SH-SY5Y (cell line): Measurements from ENCODE around the gene F11.

Experiments used
- GATA2 ChIP-seq: IDR thresholded peaks from 2 replicates; pipeline ENCODE4 v1.6.1; 2011; ENCODE audit warnings: mild to moderate bottlenecking, low read depth, low read length
- GATA3 ChIP-seq: IDR thresholded peaks from 2 replicates; pipeline ENCODE4 v1.6.1; 2011; ENCODE audit warnings: low read depth, mild to moderate bottlenecking, low read length, moderate library complexity

The F11 gene

DNA sequence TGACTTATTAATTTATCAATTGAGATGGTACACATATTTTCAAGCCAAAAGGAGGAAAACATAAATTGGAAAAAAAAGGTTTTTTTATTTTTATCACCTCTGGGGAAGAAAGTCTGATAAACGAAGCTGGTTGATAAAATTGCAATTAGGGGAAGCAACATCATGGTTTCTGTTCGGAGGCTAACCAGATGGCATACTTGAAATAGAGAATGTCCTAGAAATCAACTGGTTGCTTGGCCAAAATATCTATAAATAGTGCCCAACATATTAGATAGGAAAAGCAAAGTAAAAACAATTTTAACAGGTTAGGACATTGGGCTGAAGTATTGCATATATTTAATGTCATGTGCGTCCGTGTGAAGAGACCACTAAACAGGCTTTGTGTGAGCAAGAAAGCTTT is 24.4 kb upstream of the F11 start:
- TF ChIP-seq GATA3 (no peak), GATA2 (no peak)

DNA sequence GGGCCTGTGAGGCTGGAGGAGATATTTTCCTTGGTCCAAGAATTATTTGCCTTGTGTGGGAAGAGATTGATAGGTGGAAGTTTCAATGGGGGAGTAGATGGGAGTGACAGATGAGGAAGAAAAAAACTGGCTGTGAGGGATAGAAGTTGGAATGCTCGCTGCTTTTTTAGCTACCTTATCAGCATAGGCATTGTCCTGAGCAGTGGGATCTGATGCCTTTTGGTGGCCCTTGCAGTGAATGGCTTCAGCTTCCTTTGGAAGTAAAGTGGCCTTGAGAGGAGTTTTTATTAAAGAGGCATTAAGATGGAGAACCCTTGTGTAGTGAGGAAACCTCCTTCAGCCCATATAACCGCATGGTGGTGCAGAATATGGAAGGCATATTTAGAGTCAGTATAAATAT is 22.7 kb upstream of the F11 start:
- TF ChIP-seq GATA3 = no peak
- no peak for TF ChIP-seq GATA2

DNA sequence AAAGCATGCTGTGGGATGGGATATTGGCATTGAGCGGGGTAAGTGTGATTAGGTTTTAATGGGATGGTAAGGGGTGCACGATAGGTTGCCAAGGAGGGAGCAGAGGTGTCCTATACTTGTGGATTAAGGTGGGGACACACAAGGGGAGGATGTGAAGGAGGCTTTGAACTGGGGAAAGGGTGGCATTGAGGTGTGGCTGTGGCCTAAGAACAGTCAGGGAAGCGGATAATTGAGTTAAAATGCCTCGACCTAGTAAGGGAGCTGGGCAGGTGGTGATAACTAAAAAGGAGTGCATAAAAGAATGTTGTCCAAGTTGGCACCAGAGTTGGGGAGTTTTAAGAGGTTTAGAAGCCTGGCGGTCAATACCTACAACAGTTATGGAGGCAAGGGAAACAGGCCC is 21.2 kb upstream of the F11 start:
- no peak for TF ChIP-seq GATA2
- no peak for TF ChIP-seq GATA3

DNA sequence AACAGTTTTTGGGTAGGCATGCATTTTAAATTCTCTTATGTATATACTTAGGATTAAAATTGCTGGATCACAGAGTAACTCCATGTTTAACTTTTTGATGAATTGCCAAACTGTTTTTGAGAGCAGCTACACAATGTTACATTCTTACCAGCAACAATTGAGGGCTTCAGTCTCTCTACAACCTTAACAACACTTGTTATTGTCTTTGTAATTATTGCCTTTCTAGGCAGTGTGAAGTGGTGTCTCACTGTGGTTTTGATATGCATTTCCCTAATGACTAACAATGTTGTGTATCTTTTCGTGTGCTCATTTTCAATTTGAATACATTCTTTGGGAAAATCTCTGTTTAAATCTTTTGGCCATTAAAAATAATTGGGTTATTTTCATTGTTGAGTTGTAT is 17.3 kb upstream of the F11 start:
- TF ChIP-seq GATA3 (no peak), GATA2 (no peak)

DNA sequence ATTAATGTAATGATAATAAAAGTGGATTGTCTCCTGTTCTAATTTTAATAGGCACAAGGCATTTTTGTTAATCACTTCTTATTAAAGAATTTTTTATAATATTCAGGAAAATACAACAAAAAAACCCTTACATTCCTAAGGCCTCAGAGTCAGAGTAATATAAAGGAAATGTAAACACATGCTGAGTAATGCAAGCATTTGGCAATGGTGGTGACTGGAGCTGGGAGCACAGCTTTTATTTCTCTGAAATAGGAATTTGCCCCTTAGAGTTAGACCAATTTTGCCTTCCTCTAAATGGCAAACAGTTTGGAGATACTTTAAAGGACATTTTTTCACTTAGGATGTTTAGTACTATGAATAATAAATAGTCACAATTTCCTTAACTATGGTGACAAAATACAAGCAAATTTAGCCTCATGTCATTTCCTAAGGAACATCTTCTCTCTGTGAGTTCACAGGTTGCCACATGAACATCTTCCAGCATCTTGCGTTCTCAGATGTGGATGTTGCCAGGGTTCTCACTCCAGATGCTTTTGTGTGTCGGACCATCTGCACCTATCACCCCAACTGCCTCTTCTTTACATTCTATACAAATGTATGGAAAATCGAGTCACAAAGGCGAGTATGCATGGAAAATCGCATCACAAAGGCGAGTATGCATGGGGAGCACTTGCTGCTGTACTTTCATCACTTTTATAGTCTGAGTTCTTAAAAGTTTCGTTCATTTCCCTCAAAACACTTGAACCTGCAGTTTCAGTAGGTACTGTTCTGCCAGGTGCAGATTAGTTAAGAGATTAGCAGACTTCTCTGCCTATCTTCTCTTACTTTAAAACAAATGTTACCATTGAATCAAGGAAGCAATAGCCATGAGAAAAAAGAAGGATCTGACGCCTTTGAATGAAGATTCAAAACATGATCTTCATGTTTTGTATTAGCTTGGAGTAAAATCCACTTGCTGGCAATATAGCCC is 15.9 kb upstream of the F11 start:
- no peak for TF ChIP-seq GATA2
- TF ChIP-seq GATA3 = no peak

DNA sequence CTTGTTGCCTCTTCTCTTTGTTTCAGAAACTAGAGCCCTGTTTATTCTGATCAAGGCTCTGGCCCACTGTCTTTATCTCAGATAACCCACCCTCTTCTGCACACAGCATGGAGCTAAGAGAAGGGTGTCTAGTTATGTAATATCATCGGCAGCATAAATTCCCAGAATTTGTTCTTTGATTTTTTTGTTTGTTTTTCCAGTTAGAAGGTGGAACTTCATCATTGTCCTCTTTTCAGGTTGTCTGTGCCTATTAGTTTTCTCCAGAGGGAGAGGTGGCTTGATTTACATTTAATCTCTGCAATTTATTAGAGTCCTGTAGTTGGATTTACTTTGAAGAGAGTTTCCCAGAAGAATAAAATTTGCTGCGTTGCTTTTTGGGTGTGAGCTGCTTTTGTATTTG is 15.2 kb upstream of the F11 start:
- TF ChIP-seq GATA3 (no peak), GATA2 (no peak)

DNA sequence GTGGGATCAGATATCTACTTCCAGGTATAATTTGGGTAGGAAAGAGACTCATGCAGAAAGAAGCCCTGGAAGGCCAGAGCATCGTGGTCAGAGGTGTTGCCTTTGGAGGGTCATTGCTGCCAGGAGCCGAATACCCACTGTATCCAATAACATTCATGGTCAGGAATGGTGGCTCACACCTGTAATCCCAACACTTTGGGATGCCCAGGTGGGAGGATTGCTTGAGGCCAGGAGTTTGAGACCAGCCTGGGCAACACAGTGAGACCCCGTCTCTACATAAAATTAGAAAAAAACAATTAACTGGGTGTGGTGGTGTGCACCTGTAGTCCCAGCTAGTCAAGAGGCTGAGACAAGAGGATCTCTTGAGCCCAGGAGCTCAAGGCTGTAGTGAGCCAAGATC is 10.9 kb upstream of the F11 start:
- TF ChIP-seq GATA3 = no peak

DNA sequence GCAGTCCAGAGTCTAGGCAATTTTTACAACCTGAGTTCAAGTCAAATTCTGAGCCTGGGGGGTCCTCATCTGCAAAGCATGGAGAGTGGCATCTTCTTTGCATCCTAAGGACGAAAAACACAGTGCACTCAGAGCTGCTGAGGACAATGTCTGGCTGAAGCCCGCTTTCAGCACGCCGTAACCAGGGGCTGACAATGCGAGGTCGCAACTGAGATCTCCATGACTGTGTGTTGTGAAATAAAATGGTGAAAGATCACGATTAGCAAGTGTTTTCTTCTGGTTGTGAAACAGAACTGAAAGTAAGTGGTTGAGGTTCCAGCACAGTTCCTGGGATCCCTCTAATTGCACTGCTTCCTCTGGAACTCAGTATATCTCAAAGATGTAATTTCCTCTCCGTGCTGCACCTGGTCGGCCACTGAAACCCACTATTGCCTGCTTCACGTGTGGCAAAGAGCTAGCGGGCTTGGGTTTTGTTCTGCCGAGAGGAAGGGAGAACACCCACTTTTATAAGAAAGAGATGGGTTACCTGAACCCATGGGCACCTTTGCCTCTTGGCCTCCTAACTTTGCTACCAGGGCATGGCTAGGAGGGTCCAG is 7.7 kb upstream of the F11 start:
- TF ChIP-seq GATA3 (no peak), GATA2 (no peak)

DNA sequence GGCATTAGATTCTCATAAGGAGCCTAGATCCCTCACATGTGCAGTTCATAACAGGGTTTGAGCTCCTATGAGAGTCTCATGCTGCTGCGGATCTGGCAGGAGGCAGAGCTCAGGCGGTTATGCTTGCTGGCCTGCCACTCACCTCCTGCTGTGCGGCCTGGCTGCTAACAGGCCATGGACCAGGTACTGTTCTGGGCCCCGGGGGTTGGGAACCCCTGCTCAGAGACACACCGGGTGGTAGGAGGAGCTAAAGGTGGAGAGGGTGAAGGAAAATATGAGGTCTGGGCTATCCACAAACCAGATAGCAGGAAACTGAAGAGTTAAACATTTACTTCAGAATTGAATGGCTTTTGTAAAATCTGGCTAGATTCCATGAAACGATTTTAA is 5.9 kb upstream of the F11 start:
- TF ChIP-seq GATA2 = no peak
- TF ChIP-seq GATA3 = no peak

DNA sequence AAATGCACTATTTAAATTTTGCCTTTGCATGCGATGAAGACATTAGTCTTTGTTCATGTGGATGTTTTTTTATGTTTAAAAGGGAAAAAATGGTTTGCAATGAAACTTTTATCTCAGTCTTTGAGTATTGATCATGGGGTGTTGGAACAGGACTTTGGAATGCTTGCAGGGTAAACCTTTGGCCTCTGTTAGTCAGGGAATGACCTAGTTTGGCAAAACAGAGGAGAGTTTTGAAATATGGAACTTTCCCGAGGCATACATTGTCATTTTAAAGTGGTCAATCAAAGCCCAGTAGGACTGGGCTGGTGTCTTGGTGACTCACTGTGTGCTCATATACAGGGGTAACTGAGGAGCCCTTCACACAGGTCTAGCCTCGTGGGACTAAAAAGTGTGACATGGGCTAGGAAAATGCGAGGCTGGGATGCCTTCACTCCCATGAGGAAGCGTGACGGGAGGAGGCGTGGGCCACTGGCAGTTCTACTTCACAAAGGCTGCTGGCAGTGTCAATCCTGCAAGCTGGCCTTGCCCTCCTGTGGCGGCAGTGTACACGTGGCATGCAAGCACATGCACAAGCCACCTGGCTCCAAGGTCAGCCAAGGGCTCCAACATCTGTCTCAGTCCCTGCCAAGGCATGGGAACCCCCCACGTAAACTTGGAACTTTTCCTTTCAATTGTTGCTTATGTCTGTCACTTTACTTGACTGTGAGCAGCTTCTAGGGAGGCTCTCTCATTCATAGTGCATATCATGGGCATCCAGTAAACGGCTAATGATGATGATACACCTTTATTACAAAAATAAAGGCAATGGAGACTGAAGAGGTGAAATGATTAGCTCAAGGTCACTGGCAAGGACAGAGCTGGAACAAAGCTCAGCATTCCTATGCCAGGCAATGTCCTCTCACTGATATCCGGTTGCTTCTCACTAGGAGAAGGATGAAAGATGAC is 5.2 kb upstream of the F11 start:
- no peak for TF ChIP-seq GATA2
- no peak for TF ChIP-seq GATA3

DNA sequence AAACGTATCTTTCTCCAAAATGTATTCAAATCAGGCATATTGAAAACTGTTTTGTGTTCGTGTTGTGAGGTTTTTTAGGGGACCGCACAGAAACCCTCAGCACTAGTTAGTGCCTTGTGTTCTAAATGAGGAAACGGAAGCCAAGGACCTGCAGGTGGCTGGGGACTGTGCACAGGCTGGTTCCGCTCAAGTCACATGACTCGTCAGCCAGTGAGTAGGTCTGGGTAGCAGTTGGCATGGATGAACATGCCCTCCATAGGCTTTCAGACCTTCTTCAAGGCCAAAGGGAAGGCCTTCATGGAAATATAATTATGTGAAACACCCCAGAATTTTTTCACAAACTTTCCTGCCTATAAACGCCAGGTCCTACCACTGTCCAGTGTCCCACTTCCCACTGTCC is 1.3 kb upstream of the F11 start:
- TF ChIP-seq GATA3 = no peak
- TF ChIP-seq GATA2 = no peak

DNA sequence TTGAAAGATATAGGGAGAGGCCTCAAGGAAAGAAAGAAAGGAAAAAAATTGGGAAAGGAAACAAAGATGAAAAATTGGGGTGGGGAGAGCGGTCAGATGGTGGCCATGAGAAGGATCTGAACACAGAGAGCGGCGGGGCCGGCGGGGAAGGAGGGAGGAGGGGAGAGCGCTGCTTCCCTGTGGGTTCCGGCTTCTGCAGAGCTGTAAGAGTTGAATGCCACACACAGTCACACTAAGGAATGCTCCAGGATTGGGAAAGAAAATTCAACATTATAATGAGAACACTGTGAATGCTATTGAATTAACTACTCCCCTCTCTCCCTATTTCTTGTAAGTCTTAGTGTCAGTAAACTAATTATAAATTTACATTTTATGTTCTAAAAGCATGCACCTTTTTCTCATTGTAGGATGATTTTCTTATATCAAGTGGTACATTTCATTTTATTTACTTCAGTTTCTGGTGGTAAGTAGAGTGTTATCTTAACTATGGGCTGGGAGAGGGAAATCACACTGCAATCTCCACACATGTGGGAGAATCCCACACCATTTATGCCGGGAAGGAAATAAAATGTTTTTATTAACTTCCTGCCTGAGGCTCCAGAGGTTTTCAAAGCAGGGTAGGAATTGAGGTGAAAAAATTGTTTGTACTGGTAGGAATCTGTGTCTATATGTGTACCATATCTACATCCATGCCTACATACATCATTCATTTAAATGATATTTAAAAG is 904 bp downstream of the F11 start:
- TF ChIP-seq GATA3 = no peak
- TF ChIP-seq GATA2 = no peak

DNA sequence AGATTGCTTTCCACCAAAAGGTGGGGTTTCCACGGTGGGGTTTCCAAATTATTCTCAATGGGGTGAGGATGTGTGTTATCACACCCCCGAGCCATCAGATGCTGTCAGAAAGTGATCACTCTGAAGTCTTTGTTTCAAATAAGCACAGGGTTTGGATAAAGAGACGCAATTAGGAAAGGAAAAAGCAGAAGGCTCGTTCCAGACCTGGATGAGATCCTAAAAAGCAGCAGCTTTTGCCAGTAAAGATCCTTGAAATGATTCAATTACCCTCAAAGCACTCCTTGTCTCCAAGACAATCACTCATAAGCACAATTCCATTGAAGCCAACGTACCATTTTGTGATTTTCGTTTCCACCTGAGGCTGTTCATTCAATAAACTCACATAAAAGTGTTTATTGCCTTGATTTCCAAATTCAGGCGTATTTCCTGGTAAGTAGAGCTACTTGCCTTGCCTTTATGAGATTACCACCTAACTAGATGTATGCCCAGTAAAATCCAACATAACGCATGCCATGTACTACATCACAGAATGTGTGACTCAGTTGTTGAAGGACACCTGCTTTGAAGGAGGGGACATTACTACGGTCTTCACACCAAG is 5.2 kb downstream of the F11 start:
- no peak for TF ChIP-seq GATA2
- TF ChIP-seq GATA3 = no peak

DNA sequence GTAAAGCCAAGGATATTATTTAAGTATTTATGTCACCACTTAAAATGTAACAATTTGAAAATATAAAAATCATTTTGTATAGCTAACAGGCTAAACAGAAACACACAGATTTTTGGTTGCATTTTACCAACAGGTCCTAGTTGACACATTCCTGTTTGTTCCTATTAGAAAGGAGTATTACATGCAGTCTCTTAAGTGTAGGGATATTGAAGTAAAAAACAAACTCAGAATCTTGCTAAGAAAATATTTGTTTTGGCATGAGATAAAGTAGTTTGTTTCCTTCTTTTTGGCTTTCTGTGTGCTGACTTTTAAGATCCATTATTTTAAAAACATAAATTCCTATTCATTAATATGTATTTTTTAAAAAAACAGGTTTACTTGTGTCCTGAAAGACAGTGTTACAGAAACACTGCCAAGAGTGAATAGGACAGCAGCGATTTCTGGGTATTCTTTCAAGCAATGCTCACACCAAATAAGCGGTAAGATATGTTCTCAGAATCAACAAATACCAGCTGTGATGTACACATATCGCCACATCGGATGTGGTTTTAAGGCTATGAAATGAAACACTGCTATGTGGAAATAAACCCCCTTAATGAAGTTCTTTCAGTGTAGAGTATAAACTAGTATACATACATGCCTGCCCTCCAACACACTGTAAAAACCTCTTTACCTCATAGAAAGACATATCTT is 6.9 kb downstream of the F11 start:
- no peak for TF ChIP-seq GATA2
- TF ChIP-seq GATA3 = no peak
